K562 treated with DMSO at 1 percent for 4 hours (cell line): Measurements from ENCODE around the gene CCDC71L. TPM values are rescaled to one million over a fixed set of nuclear protein-coding genes. Genes with fewer than 3 reads are reported as not detected.

Source experiments
- total RNA-seq: library from RNA; unstranded; fragments of 300-600 nt; gene quantifications from 2 replicates; pipeline ENCODE4 v1.2.3, GENCODE V29; 2022; ENCODE audit not compliant: insufficient read depth

Gene CCDC71L
- 73.0 and 90.6 TPM in 2 replicates for total RNA-seq

GRCh38 chr7:106660862-106661720 is at the start of gene CCDC71L:
Gene CCDC71L, minus strand, starts transcription at chr7:106661158. Its CDS starts 262 bp downstream, at chr7:106660896.

Other genes starting within 250 kb of the CCDC71L start
- 18.7 and 22.4 TPM in 2 replicates for gene PIK3CG, start 204.1 kb upstream of the CCDC71L start, total RNA-seq